ENCODE measurements around the gene ULK3.

GRCh38 chr15:74872702-74873035 is 29.7 kb upstream of the ULK3 start:
- TF ChIP-seq CTCF (IDR thresholded peaks at IDR 0.05 in 4 of 5, conservative IDR thresholded peaks at IDR 0.05 in 1 of 5) (no peak), POLR2A (IDR thresholded peaks at IDR 0.05) (no peak)
